ENCODE data around the gene HEG1. TPM values are rescaled to one million over a fixed set of nuclear protein-coding genes. Genes with fewer than 3 reads are reported as not detected.

The HEG1 gene
- total and polyA plus RNA-seq, 9 donors = 12.2 to 64.7 (median 35.6) TPM

- WGBS, 3 donors = 94 to 100% (median 98%) methylated on average over 5 of the region's 5 CpGs
- Histone ChIP-seq H3K27ac (no peak overlapping the region), H3K9me3 (no peaks in the 10 kb centered on the region), H3K4me3 (no peak overlapping the region), H3K27me3 (no peaks in the 10 kb centered on the region), H3K36me3 (no peaks in the 10 kb centered on the region), H3K4me1 (ENCODE audit: insufficient read depth) (peaks cover 6% of the 10 kb centered on the region)
- no peak for DNase-seq
- TF ChIP-seq CTCF (IDR thresholded peaks at IDR 0.05) (no peak), POLR2A (IDR thresholded peaks at IDR 0.05) (no peak), EP300 (IDR thresholded peaks at IDR 0.05) (no peak)
- intact Hi-C loops (cut with DNase I) = loop anchor here in 1 of 4 donors (10.0 kb wide), 1 partner anchor 69 kb away; no protein-coding TSS in a partner anchor
Measured at GRCh38 chr3:125005676-125006075, 50.1 kb downstream of the HEG1 start.

- Histone ChIP-seq H3K27me3 (no peaks in the 10 kb centered on the region), H3K4me1 (ENCODE audit: insufficient read depth) (peaks cover 6% of the 10 kb centered on the region), H3K4me3 (no peak overlapping the region), H3K36me3 (no peaks in the 10 kb centered on the region), H3K9me3 (no peaks in the 10 kb centered on the region), H3K27ac (no peak overlapping the region)
- TF ChIP-seq EP300 (IDR thresholded peaks at IDR 0.05) = no peak
- intact Hi-C loops (cut with DNase I) = loop anchor here in 1 of 4 donors (10.0 kb wide), 1 partner anchor 70 kb away; no protein-coding TSS in a partner anchor
- no peak for DNase-seq
- 89 to 94% (median 93%) methylated on average over 4 of the region's 4 CpGs for WGBS, 3 donors
Measured at GRCh38 chr3:125005222-125005621, 50.6 kb downstream of the HEG1 start.

- Histone ChIP-seq H3K4me1 (ENCODE audit: insufficient read depth) (peaks cover 6% of the 10 kb centered on the region), H3K9me3 (no peaks in the 10 kb centered on the region), H3K27me3 (no peaks in the 10 kb centered on the region), H3K4me3 (no peak overlapping the region), H3K36me3 (no peaks in the 10 kb centered on the region), H3K27ac (no peak overlapping the region)
- TF ChIP-seq POLR2A (IDR thresholded peaks at IDR 0.05) (no peak), CTCF (IDR thresholded peaks at IDR 0.05) (no peak), EP300 (IDR thresholded peaks at IDR 0.05) (no peak)
- intact Hi-C loops (cut with DNase I) = loop anchor here in 1 of 4 donors (10.0 kb wide), 1 partner anchor 71 kb away; no protein-coding TSS in a partner anchor
- 53 to 62% (median 60%) methylated on average over 10 of the region's 10 CpGs for WGBS, 3 donors
- DNase-seq = no peak
Measured at GRCh38 chr3:125003859-125004595, 51.8 kb downstream of the HEG1 start.

- Histone ChIP-seq H3K4me3 (no peak overlapping the region), H3K36me3 (no peaks in the 10 kb centered on the region), H3K4me1 (ENCODE audit: insufficient read depth) (peaks cover 6% of the 10 kb centered on the region), H3K27ac (no peak overlapping the region), H3K27me3 (no peaks in the 10 kb centered on the region), H3K9me3 (no peaks in the 10 kb centered on the region)
- DNase-seq = peak; percentile 50 to 70 (median 52)
- intact Hi-C loops (cut with DNase I) = loop anchor here in 1 of 4 donors (10.0 kb wide), 1 partner anchor 71 kb away; no protein-coding TSS in a partner anchor
- 23 to 36% (median 24%) methylated on average over 6 to 7 of the region's 7 CpGs for WGBS, 3 donors
- TF ChIP-seq POLR2A (IDR thresholded peaks at IDR 0.05) = no peak
- no peak for TF ChIP-seq CTCF (IDR thresholded peaks at IDR 0.05)
- no peak for TF ChIP-seq EP300 (IDR thresholded peaks at IDR 0.05)
Measured at GRCh38 chr3:125003369-125003853, 52.4 kb downstream of the HEG1 start.
